CD4-positive, alpha-beta T cell treated with Interleukin-17A for 4 hours (primary cell): ENCODE measurements around the gene PPP5C.
"Not testable (repeated sequence)": the region's sequence is repeated elsewhere in the genome, so short reads cannot be mapped to it uniquely, and the experiment has no call there.

Experiments used
- DNase-seq: peaks from one replicate; pipeline ENCODE4 v3.0.0-alpha.2; 2020; ENCODE audit warnings: mixed read lengths

Gene PPP5C

DNA sequence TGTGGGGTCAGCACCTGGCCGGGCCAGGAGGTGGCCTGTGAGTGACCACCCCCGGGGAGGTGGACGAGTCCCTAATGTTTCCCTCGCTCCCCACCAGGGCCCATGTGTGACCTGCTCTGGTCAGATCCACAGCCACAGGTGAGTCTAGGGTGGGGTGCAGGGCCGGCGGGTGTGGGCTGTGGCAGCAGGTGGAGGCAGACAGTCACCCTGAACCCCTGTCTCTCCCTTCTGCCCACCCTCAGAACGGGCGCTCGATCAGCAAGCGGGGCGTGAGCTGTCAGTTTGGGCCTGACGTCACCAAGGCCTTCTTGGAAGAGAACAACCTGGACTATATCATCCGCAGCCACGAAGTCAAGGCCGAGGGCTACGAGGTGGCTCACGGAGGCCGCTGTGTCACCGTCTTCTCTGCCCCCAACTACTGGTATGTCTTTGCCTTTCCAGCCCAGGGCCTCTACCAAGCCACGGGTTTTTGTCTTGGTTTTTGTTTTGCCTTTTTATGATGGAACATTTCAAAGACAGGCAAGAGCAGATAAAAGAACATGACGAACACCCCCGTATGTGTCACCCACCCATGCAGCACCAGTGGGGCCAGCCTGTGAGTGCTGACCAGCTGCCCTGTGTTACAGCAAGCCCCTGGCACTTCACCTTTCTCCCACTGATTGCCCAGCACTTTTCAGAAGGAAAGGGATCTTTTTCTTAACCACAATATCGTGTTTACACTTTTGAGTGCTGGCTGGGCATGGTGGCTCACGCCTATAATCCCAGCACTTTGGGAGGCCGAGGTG is 41.6 kb downstream of the PPP5C start:
- DNase-seq = no peak

DNA sequence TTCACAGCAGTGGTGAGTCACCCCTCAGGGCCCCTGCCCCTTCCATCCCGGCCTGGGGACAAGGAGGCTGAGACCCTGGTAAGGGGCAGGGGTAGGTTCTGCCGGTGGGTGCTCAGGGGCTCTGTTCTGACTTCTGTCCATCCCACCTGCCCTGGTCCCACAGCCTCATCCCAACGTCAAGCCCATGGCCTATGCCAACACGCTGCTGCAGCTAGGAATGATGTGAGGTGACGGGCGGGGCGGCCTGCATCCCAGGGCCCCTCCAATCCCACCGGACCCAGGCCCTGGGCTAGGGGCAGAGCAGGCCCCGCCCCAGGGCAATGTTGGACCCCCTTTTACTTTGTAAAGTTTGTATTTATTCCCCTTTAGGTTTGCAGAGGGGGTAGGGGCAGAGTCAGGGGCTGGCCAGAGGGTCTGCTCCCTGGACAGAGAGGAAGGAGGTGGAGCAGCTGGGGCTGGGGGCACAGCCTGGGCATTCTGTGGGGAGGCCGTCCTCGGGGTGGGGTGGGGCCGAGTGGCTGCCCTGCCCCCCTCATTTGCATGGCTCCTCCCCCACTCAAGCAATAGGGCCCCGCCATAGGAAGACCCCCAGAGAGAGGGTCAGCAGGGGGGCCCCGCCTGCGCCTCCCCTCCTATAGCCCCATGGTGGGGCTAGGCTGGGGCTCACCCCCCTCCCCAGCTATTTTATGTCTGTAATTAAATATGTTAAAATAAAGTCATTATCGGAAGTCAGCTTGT is 43.4 kb downstream of the PPP5C start:
- no peak for DNase-seq

DNA sequence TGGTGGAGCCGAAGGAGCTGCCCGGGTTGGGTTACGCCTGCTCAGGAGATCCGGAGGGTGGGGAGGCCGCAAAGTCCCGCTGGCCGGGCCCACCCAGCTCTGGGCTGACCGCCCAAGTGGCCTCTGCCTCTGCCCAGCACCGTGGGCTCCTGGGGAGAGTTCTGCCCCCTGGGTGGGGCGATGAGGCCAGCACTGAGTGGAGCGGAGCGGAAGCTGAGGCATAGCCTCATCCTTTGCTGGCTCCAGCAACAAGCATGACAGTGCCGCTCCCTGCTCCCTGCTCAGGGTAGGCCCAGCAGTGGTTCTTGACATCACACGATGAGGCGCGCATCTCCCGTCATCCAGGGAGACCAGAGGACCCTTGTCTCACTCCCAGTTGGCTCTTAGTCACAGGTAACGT is 44.0 kb downstream of the PPP5C start:
- DNase-seq = no peak

DNA sequence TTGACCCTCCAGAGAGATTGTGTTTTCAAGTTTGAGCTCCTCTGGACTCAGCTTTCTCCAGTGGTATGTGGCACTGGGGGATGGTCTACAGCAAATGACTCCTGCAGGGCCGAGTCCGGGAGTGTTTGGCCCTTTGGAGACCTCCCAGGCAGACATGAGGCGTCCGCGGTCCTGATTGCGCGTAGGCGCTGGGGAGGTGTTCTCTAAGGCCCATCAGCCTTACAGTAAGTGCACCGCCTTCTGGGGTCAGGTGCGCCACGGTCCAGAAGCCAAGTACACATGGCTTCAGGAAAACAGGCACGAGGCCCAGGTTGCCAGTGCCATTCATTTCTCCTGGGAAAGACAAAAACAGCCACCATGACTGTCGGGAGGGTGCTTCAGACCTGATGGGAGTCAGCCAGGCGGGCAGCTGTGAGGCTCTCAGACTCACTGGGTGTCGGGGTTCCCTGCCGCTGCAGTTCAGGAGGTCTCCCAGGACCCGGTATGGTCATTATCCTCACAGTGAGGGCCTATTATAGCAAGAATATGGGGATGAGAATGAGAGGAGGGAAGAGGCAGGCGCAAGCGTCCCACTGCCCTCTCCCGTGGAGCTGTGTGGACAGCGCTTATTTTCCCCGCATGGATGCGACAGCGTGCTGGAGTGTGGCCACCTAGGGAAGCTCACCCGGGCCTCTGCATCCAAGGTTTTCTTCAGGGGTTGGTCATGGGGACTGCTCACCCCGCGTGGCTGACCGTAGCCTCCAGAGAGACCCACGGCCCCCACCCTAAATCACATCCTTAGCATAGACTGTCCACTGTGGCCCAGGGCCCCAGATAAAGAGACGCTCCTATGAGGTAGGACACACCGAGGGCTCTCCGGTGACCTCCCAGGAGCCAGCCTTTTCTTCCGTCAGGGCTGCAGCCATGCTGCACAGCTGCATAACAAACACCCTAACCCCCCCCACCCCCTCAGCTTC is 44.7 kb downstream of the PPP5C start:
- DNase-seq = no peak

DNA sequence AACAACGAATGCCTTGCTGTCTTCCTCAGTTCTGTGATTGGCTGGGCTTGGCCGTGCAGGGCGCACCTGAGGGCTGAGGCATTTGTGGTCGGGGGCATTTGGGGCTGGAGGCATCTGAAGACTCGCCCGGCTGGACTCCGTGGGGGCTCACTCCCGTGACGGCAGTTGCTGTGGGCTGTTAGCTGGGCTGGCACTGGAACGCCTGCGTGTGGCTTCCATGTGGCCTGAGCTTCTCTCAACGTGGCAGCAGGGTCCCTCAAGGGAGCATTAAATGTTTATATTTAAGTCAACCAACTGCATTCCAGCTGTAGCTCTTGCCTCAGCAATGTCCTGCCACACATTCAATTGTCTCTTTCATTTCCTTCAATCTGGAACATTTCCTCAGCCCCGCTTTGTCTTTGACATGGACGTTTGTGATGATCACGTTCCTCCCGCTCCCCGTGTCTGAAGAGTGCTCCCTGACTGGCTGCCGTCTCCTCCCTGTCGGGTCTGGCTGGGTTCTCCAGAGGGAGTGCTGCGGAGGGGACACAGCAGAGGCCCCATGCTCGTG is 45.4 kb downstream of the PPP5C start:
- DNase-seq = no peak

DNA sequence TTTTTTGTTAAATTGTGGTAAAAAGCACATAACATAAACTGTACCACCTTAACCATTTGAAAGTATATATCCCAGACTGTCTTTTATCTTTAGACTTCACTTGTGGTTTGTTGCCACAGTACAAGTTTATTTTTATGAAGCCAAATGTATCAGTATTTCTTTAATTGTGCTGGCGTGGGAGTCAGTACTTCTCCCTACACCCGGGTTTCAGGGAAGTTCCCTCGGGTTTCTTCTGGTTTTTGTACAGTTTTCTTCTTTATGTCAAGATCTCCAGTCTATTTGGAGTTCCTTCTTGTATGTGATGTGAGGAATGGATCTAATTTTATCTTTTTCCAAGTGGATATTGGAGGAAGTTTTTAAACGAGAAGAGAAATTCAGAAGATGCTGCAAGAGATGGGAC is 46.0 kb downstream of the PPP5C start:
- no peak for DNase-seq

DNA sequence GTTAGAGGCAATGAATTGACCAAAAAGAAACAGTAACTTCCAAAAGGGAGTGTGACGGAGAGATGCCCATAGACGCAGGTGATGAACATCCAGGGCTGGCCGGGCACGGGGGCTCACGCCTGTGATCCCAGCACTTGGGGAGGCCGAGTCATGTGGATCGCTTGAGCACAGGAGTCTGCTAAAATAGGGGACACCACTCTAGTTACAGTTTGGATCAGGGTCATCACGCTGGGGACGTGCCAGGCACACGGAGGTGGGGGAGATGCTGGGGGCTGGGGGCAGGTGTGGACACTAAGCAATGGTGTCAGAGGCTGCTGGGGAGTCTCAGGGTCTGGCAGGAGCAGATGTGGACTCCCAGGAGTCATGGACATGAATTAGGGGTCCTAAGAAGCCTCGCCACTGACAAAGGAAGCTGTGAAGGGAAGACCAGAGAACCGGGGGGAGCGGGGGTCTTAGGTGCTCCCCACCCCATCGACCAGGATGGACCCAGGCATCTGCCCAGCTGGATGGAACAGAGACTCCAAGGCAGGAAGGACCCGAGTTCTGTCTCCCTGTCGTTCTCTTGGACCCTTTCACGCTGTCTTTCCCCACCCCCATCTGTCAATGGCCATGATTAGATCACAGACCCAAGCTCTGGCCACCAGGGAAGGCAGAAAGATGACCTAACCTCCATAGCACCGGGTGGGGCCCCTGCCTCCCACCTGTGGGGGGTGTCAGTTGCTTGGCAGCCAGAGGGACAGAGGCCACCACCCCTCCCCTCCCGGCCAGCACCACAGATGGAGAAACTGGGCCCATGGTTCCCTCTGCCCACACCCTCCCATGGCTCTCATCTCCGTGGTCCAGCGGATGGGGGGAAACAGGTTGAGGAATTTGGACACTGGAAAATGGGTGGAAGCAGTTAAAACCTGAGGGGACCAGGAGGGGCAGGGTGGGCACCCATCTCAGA is 46.8 kb downstream of the PPP5C start:
- DNase-seq = no peak

DNA sequence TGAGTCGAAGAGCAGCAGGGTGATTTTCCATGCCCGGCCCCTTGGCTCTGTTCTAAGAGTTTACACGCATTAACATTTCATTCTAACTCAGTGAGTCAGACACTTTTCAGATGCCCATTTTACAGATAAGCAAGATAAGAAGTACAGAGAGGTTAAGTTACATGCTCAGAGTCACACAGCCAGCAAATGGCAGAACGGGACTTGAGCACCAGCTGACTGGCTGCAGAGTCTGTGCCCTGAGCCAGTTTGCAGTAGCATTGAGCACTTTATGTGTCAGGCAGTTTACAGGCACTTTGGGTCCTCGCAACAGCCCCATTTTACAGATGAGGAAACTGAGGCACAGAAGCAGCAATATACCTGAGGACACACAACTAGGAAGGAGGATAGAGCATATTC is 47.5 kb downstream of the PPP5C start:
- DNase-seq = no peak

DNA sequence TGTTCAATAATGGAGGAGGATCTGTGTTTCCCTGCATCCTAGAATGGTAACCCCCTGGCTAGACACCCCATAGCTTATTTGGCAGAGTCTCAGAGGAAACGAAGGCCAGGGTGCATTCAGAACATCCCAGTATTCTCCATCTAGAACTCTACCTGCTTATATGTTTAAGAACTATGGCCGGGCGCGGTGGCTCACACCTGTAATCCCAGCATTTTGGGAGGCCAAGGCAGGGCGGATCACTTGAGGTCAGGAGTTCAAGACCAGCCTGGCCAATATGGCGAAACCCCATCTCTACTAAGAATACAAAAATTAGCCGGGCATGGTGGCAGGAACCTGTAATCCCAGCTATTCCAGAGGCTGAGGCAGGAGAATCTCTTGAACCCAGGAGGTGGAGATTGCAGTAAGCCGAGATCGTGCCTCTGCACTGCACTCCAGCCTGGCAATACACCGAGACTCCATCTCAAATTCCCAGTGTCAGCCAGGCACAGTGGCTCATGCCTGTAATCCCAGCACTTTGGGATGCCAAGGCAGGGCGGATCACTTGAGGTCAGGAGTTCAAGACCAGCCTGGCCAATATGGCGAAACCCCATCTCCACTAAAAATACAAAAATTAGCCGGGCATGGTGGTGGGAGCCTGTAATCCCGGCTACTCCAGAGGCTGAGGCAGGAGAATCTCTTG is 51.1 kb downstream of the PPP5C start:
- DNase-seq = not testable (repeated sequence)

DNA sequence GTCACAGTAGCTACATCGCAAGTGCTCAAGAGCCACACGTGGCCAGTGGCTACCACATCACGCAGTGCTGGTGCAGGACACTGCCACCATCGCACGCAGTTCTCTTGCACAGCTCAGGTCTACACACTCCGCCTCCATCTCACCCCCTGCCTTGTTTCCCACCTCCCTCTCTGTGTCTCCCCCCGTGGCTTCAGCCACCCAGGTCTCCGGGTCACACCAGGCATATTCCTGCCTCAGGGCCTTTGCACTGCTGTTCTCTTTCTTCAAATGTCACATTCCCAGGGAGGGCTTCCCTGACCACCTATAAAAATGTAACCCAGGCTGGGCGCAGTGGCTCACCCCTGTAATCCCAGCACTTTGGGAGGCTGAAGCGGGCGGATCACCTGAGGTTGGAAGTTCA is 55.8 kb downstream of the PPP5C start:
- no peak for DNase-seq

DNA sequence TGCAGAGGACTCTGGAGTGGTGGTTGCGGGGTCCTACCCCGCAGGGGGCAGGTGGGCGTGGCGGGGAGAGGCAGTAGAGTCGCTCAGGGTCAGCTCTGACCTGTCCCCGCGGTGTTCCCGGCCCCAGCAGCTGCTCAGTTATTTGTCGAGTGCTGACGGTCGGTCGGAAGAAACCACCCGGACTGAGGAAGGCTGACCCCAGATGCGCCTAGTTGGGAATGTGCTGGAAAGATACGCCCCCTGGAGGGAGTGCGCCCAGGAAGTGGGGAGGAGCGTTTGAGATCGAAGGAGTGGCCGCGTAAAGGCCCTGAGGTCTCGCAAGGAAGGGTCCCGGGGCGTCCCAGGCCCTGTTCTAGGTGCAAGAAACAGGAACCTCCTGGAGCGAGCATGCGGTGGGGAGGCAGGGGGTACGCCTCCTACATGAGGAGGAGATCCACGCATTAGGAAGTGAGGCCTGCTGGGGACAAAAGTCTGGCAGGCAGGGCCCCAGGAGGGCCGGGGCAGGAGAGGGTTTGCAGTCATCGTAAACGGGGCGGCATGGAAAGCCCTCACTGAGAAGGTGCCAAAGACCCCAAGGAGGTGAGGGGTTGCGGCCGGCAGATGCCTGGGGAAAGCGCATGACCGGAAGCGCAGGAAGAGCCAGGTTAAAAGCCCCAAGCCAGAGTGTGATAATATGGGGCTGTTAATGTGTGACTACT is 57.3 kb downstream of the PPP5C start:
- DNase-seq = no peak

DNA sequence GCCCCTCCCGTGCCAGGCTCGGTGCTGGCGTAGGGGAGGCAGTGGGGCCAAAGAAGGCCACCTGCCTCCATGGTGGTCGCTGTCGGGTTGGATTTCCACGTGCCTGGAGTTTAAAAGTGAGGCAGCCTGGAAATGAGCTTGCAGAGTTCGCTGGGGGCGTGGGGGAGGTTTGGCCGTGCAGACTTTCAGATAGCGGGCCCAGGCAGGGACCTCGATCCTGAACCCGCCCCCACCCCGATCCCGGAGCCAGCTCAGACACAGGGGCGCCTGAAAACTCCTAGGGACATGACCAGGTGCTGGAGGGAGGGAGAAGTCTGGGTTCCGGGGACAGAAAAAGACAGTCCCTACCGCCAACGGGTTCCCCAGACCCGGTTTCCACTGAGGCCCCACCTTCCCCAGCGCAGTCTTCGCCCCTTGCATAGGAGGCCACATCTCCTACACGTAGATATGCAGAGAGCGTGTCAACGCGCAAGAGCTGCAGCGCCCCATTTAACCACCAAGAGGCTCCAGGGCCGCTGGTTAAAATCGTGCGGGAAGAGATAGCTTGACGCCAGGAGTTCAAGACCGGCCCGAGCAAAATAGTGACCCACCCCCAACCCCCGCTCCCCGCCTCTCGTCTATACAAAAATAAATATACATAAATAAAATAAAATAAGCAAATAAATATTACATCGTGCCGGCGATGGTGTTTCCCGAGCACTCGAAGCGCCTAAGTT is 58.0 kb downstream of the PPP5C start:
- DNase-seq = no peak

DNA sequence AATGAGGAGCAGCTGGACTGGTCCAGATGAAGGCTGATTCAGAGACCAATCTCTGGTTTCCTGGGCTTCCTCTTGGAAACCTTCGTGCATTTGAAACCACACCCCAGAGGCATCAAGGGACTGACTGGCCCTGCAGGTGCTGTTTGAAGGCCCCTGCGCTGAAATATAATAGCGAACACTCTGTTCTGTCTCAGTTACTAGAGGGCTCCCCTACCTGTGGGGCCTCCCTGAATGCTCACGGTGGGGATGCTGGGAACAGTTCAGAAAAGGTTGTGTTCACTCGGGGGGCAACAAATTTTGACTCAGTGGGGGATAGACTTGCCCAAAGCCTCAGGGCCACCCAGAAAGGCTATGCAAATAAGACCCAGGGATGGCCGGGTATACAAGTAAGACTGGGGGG is 60.1 kb downstream of the PPP5C start:
- no peak for DNase-seq

DNA sequence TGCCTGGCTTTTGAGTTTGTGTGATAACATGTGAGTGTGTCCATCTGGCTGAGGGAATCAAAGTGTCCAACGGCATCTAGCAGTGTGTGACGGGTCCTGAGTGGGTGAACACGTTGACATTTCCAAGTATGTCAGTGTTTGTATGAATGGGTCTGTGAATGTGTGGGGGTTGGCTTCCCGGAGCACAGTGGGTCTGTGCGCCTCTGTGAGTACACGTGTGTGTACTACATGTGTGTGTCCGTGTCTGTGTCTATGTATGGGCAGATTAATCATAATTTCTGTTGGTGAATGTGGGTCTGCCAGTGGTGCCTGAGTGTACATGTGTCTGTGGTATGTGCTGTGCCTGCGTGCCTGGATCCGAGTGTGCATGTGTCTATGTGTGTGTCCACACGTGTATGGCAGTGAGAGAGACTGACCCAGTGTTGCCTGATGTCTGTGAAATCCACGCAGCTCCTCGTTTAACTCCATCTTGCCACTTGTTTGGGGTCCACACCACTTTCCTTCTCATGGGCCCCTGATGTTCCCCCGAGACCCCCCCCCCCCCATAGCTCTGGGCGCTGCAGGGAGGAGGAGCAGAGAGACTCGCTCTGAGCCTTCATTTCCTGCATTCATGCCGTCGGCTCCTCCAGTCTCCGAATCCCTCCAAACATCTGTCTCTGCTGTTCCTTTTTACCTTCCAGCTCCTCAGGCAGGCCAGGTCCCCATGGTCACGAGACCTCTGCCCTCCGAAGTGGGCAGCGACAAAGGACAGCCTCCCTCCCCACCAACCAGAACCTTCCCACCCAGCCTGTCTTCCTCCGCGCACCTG is 61.2 kb downstream of the PPP5C start:
- no peak for DNase-seq

DNA sequence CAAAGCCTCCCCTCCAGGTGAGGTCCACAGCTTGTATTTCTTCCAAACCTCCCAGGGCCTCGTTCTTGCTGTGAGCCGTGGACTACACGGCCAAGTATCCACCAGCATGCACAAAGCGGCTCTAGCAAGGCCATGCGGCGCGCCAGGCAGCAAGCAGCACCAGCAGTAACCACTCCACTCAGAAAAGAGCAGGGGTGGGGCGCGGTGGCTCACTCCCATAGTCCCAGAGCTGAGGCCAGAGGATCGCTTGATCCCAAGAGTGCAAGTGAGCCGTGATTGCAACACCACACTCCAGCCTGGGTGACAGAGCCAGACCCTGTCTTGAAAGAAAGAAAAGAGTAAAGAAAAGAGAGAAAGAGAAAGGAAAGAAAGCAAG is 61.8 kb downstream of the PPP5C start:
- no peak for DNase-seq

DNA sequence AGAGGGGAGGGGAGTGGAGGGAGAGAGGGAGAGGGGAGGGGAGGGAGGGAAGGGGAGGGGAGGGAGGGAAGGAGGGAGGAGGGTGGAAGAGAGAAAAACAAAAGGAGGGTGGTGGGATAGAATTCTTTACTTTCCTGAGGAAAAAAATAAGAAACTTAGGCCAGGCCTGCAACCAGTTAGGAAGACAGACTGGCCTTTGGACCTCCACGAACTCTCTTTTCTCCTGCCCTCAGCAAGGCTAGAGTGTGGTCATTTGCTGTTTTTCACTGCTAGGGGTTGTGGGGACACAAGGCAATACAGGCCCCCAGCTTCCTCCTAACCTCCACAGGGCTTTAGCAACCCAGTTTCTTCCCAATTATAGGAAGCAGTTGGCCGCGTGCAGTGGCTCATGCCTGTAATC is 62.3 kb downstream of the PPP5C start:
- DNase-seq = no peak

DNA sequence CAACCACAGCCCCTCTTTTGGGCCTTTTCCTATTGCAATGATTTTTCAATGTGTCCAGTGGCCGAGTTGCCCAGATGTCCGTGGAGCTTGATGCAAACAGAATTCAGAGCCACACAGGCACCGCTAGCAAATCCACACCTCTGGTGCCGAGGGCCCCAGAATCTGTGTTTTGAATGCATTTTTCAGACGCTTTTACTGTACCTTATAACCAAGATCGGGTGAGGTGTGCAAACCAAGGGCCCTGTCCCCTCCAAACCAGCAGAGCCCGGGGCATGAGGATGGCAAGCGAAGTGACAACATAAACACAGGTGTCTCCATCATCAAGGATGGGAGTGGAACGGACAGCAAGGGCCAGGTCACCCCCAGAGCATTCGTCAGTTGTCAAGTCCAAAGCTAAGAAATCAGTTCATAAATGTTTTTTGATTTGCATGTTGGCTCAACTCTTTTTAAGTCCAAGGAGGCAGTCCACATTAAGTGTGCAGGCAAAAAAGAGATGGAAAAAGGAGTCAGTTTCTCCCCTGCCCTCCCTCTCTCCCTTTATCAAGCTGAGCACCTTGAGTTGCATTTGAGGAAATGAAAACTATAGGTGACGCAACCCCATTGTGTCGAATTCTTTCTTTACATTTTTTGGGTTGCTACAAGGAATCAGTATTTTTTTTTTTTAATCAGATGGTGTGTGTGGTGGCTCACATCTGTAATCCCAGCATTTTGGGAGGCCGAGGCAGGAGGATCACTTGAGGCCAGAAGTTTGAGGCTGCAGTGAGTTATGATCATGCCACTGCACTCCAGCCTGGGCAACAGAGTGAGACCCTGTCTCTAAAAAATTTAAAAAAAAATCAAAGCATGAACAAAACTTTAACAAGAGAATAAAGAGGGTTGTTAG is 63.6 kb downstream of the PPP5C start:
- DNase-seq = no peak
